Left ventricle myocardium inferior (tissue), 1 donor: ENCODE results near the gene CCDC158. TPM values are rescaled to one million over a fixed set of nuclear protein-coding genes. Genes with fewer than 3 reads are reported as not detected.

Experiments used
- DNase-seq: peaks from one replicate; pipeline ENCODE4 v3.0.0-alpha.2; 2020
- H3K27ac ChIP-seq: fragments of 200-600 bp; replicated peaks from 2 replicates; pipeline ENCODE4 v1.8.0; 2021
- H3K27me3 ChIP-seq: fragments of 200-600 bp; 2 replicates; pipeline ENCODE4 v1.8.0; 2021; ENCODE audit warnings: low read depth
- H3K36me3 ChIP-seq: fragments of 200-600 bp; 2 replicates; pipeline ENCODE4 v1.8.0; 2021
- H3K4me1 ChIP-seq: fragments of 200-600 bp; 2 replicates; pipeline ENCODE4 v1.8.0; 2021
- H3K4me3 ChIP-seq: fragments of 200-600 bp; 2 replicates; pipeline ENCODE4 v1.8.0; 2021; ENCODE audit warnings: mild to moderate bottlenecking, moderate library complexity
- H3K9me3 ChIP-seq: fragments of 200-600 bp; replicated peaks from 2 replicates; pipeline ENCODE4 v1.8.0; 2021
- CTCF ChIP-seq: fragments of 200-600 bp; IDR thresholded peaks from 2 replicates; pipeline ENCODE4 v1.8.0; 2021; ENCODE audit warnings: antibody characterized with exemption, mild to moderate bottlenecking, borderline replicate concordance
- intact Hi-C: fragments of 100-400 bp; cut with micrococcal nuclease; formaldehyde crosslinking; loops from one replicate; pipeline ENCODE4 v1.11.0; 2022
- total RNA-seq: library from RNA; stranded (reverse); fragmentation: NEBNext Ultra II Directional; extraction: Animal tissue kit (Norgen Biotek cat#: 25700); gene quantifications from one replicate; pipeline ENCODE4 v1.2.1, GENCODE V29; 2021
- donor health status: DM: no; HTN: yes; CAD: no; lungs with severe emphysema.

The CCDC158 gene
- total RNA-seq, 1 donor from 2014 or later: 0.11 TPM

DNA sequence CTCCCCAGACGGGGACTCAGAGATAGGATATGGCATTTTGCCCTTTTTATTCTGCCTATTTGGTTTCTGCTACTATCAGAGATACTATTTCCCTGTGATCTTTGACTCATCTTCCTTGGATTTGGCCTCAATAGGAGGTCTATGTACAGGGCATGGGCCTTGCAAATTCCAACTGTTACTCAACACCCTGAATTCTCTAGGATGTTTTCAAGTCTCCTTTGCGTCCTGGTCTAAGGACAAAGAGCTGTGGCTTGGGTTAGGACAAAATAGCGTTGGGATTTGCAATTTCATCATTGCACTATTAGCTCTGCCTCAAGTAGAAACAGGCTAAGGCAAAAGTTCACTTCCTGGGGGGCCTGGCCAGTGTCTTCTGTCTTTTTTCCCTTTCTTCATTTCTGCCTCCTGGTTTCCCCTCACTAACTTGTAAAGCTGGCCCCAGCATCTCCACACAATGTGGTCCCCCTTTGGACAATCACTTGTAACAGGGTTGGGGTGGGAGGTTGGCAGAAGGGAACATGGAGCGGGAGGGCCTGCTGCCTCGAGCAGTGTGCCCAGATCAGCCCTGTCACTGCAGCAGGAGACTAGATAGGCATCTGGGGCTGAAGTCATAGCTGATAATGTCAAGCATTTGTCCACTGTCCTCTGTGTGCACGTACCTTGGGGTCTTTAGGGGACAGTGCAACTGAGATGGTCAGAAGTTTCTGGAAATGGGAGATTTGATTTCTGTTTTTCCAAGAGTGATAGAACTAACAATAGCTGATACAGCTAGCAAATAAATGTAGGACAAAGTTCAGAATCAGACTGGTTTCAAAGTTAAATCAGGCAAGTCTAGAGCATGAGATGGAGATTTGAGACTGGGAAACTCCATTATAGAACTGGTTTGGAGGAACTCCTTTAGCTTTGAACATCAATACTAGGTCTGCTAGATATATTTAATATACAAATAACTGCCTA, 140.2 kb downstream of the CCDC158 start:
- no peak for TF ChIP-seq CTCF
- no peaks in the 10 kb centered on the region for H3K27me3 ChIP-seq
- no peaks in the 10 kb centered on the region for H3K36me3 ChIP-seq
- peaks cover 2% of the 10 kb centered on the region for H3K9me3 ChIP-seq
- H3K4me1 ChIP-seq: peaks cover 18% of the 10 kb centered on the region
- intact Hi-C loops: no loop called here
- no peak overlapping the region for H3K4me3 ChIP-seq
- H3K27ac ChIP-seq: peak overlapping the region; percentile 30
- no peak for DNase-seq

DNA sequence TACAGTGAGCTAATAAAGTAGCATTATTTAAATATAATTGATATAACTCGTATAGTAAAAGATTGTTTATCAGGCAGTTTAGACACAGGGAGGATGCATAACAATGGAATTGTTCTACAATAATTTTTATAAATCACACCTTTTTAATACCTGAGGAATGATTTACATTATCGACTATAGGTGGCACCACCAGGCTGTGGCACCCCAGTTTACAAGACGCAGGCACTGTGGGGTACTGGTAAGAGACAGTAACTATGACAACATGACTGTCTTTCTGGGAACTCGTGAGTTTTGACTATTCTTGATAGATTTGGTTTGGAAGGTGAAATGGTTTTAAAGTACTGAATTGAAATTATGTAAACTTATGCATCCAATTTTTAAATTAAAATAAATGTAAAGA, 141.5 kb downstream of the CCDC158 start:
- intact Hi-C loops: no loop called here
- DNase-seq: no peak
- no peak for TF ChIP-seq CTCF
- Histone ChIP-seq H3K9me3 (no peaks in the 10 kb centered on the region), H3K27ac (no peak overlapping the region), H3K36me3 (no peaks in the 10 kb centered on the region), H3K27me3 (no peaks in the 10 kb centered on the region), H3K4me3 (no peak overlapping the region), H3K4me1 (peaks cover 18% of the 10 kb centered on the region)

- DNase-seq: no peak
- no peaks in the 10 kb centered on the region for H3K36me3 ChIP-seq
- no peaks in the 10 kb centered on the region for H3K27me3 ChIP-seq
- no peak overlapping the region for H3K27ac ChIP-seq
- intact Hi-C loops: no loop called here
- no peaks in the 10 kb centered on the region for H3K9me3 ChIP-seq
- peaks cover 18% of the 10 kb centered on the region for H3K4me1 ChIP-seq
- H3K4me3 ChIP-seq: no peak overlapping the region
- TF ChIP-seq CTCF: no peak
Measured at GRCh38 chr4:76278583-76278982, 142.4 kb downstream of the CCDC158 start.

- peaks cover 18% of the 10 kb centered on the region for H3K4me1 ChIP-seq
- H3K9me3 ChIP-seq: no peaks in the 10 kb centered on the region
- no peaks in the 10 kb centered on the region for H3K36me3 ChIP-seq
- intact Hi-C loops: no loop called here
- no peaks in the 10 kb centered on the region for H3K27me3 ChIP-seq
- no peak for TF ChIP-seq CTCF
- H3K27ac ChIP-seq: no peak overlapping the region
- no peak for DNase-seq
- H3K4me3 ChIP-seq: no peak overlapping the region
Measured at GRCh38 chr4:76277667-76278066, 143.3 kb downstream of the CCDC158 start.

- Histone ChIP-seq H3K27me3 (no peaks in the 10 kb centered on the region), H3K27ac (no peak overlapping the region), H3K4me3 (no peak overlapping the region), H3K4me1 (peaks cover 15% of the 10 kb centered on the region), H3K36me3 (no peaks in the 10 kb centered on the region), H3K9me3 (no peaks in the 10 kb centered on the region)
- DNase-seq: no peak
- intact Hi-C loops: no loop called here
- TF ChIP-seq CTCF: no peak
Measured at GRCh38 chr4:76276813-76277212, 144.1 kb downstream of the CCDC158 start.
